Ascending aorta (tissue), 2 donors: ENCODE data around the gene INSC. TPM values are rescaled to one million over a fixed set of nuclear protein-coding genes. Genes with fewer than 3 reads are reported as not detected.

Source experiments
- DNase-seq, 2 donors: peaks; one replicate each; pipeline ENCODE4 v3.0.0-alpha.2; 2019; ENCODE audit warnings: low spot score in 2 of 2
- H3K27ac ChIP-seq, 2 donors: fragments of 200-600 bp; sonication (generic); one replicate each; pipeline ENCODE4 v1.5.1; 2016 to 2017; ENCODE audit warnings: mild to moderate bottlenecking in 1 of 2
- H3K27me3 ChIP-seq: fragments of 200-600 bp; sonication (generic); one replicate; pipeline ENCODE4 v1.5.1; 2017
- H3K36me3 ChIP-seq, 2 donors: fragments of 200-600 bp; sonication (generic); one replicate each; pipeline ENCODE4 v1.5.1; 2016
- H3K4me1 ChIP-seq, 2 donors: fragments of 200-600 bp; sonication (generic); one replicate each; pipeline ENCODE4 v1.5.1; 2016 to 2017; ENCODE audit warnings: mild to moderate bottlenecking in 1 of 2
- H3K4me3 ChIP-seq, 2 donors: fragments of 200-600 bp; sonication (generic); one replicate each; pipeline ENCODE4 v1.5.1; 2016 to 2017; ENCODE audit warnings: mild to moderate bottlenecking in 1 of 2
- H3K9me3 ChIP-seq, 2 donors: fragments of 200-600 bp; sonication (generic); one replicate each; pipeline ENCODE4 v1.5.1; 2016
- intact Hi-C: fragments of 100-400 bp; cut with DNase I; formaldehyde crosslinking; loops from one replicate; pipeline ENCODE4 v1.15.1; 2023
- total RNA-seq: library from RNA; depleted of rRNA; stranded (reverse); fragments of >200 nt; gene quantifications from one replicate; pipeline ENCODE4 v1.1.0, GENCODE V29; 2016
- TF ChIP-seq, protein P1 (sequence below), 3 experiments: fragments of 200-600 bp in 2 of 3; fragments of 450-650 bp in 1 of 3; sonication (generic) in 2 of 3; IDR thresholded peaks; one replicate each; pipeline ENCODE4 v1.5.1; 2016 to 2019; ENCODE audit warnings: antibody characterized with exemption in 3 of 3, mild to moderate bottlenecking in 1 of 3, moderate library complexity in 1 of 3

INSC gene
- total RNA-seq, 1 donor from 2014 or later, result not detected

DNA sequence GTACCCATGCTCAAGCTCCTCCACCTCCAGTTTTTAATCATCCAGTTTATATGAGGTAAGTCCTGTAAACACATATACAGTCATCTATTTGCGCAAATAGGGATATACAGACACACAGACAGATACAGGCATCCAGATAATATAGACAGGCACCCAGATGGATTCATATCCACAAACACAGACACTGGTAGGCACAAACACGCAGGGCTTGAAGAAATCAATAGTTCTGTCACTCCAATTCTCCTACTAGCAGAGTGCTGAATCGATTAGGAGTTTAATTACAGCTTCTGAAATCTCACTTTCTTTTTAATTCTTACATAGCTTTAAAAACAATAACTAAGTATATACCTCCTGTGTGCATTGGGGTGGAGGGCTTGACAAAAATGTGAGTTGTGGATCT is 56.0 kb downstream of the INSC start:
- TF ChIP-seq, protein P1, sequence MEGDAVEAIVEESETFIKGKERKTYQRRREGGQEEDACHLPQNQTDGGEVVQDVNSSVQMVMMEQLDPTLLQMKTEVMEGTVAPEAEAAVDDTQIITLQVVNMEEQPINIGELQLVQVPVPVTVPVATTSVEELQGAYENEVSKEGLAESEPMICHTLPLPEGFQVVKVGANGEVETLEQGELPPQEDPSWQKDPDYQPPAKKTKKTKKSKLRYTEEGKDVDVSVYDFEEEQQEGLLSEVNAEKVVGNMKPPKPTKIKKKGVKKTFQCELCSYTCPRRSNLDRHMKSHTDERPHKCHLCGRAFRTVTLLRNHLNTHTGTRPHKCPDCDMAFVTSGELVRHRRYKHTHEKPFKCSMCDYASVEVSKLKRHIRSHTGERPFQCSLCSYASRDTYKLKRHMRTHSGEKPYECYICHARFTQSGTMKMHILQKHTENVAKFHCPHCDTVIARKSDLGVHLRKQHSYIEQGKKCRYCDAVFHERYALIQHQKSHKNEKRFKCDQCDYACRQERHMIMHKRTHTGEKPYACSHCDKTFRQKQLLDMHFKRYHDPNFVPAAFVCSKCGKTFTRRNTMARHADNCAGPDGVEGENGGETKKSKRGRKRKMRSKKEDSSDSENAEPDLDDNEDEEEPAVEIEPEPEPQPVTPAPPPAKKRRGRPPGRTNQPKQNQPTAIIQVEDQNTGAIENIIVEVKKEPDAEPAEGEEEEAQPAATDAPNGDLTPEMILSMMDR (IDR thresholded peaks at IDR 0.05), result no peak
- Histone ChIP-seq H3K27me3 (no peaks in the 10 kb centered on the region), H3K4me1 (no peaks in the 10 kb centered on the region), H3K36me3 (no peaks in the 10 kb centered on the region), H3K27ac (no peak overlapping the region), H3K4me3 (no peak overlapping the region), H3K9me3 (no peaks in the 10 kb centered on the region)
- no peak for DNase-seq
- intact Hi-C loops, result no loop called here

DNA sequence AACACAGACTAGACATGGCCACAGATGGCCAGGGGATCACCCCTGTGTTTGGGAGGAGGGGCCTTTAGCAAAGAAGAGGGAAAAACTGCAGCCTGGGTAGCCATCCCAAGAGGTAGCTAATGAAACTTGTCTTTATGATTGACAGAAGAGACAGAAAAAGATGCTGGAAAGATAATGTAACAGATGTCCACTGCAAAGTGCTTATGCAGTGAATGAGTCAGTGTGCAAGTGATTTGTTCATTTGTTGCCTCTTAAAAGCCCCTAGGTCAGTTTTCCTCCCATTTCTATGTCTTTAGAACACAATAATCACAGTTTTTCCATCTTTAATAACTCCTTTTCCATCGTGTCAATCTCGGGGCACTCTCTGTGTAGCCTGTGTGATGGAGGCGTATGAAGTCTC is 57.2 kb downstream of the INSC start:
- intact Hi-C loops, result no loop called here

DNA sequence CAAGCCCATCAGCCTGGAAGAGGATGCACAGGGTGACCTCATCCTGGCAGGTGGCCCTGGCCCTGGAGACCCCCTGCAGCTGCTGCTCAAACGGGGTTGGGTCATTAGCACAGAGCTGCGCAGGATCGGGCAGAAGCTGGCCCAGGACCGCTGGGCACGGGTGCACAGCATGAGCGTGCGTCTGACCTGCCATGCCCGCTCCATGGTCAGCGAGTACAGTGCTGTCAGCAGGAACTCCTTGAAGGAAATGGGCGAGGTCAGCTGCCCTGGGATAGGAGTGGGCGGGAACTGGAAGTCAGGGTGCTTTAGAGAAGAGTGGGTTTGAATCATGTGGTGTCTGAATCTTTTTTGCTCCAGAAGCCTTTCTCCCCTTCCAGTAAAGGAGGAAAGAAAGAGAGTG is 61.1 kb downstream of the INSC start:
- Histone ChIP-seq H3K4me1 (peaks cover 3 to 13% of the 10 kb centered on the region in 2 donors), H3K27me3 (no peaks in the 10 kb centered on the region), H3K4me3 (no peak overlapping the region), H3K36me3 (no peaks in the 10 kb centered on the region), H3K9me3 (no peaks in the 10 kb centered on the region), H3K27ac (no peak overlapping the region)
- TF ChIP-seq, protein P1 (IDR thresholded peaks at IDR 0.05), result no peak
- intact Hi-C loops, result no loop called here
- DNase-seq, result no peak

More for the DNA sequence above, 57.2 kb downstream of the INSC start:
- no peaks in the 10 kb centered on the region for H3K9me3 ChIP-seq
- H3K27ac ChIP-seq, result no peak overlapping the region
- TF ChIP-seq, protein P1 (IDR thresholded peaks at IDR 0.05), result no peak
- H3K27me3 ChIP-seq, result no peaks in the 10 kb centered on the region
- no peaks in the 10 kb centered on the region for H3K4me1 ChIP-seq
- H3K36me3 ChIP-seq, result no peaks in the 10 kb centered on the region
- DNase-seq, result no peak
- H3K4me3 ChIP-seq, result no peak overlapping the region

DNA sequence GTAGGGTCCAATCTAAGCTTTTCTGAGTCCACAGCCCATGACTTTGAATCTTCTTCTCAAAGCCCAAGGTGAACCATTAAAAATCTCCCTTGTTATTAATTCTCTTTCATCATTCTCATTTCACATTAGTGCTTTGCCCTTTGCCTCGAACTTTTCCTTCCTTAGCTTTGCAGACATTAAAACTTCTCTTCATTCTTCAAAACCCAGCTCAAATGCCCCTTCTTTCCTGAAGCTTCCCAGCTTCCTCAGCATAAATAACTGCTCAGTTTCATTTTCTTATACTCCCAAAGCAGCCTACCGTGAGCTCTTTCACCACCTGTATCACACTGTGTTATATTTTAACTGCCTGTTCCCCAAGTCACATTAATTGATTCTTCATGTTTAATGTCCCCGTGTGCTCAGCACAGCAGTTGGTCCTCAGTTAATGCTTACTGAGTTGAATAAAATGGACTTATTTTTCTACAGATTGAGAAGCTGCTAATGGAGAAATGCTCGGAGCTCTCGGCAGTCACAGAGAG is 62.0 kb downstream of the INSC start:
- TF ChIP-seq, protein P1 (IDR thresholded peaks at IDR 0.05), result no peak
- Histone ChIP-seq H3K4me1 (peaks cover 3 to 19% of the 10 kb centered on the region in 2 donors), H3K27ac (no peak overlapping the region), H3K9me3 (no peaks in the 10 kb centered on the region), H3K27me3 (no peaks in the 10 kb centered on the region), H3K36me3 (no peaks in the 10 kb centered on the region), H3K4me3 (no peak overlapping the region)
- no peak for DNase-seq
- intact Hi-C loops, result no loop called here

DNA sequence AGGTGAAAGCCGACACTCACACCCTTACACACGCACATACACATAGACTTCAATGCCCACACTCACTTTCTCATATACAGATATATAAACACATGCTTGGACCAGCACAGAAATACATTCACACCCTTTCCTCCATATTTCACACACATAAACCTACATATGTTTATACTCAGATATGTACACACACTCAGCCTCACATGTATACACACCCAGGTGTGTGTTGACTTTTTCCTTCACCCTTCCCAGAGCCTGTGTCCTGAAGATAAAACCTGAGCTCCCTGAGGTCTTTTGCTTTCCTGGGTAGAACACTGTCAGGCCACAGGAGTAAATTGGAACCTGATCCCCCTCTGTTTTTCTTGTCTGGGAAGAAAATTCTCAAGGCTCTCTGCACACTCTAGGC is 62.8 kb downstream of the INSC start:
- Histone ChIP-seq H3K27me3 (no peaks in the 10 kb centered on the region), H3K36me3 (no peaks in the 10 kb centered on the region), H3K4me3 (no peak overlapping the region), H3K4me1 (peaks cover 3 to 19% of the 10 kb centered on the region in 2 donors), H3K27ac (no peak overlapping the region), H3K9me3 (no peaks in the 10 kb centered on the region)
- DNase-seq, result no peak
- TF ChIP-seq, protein P1 (IDR thresholded peaks at IDR 0.05), result no peak
- intact Hi-C loops, result no loop called here

DNA sequence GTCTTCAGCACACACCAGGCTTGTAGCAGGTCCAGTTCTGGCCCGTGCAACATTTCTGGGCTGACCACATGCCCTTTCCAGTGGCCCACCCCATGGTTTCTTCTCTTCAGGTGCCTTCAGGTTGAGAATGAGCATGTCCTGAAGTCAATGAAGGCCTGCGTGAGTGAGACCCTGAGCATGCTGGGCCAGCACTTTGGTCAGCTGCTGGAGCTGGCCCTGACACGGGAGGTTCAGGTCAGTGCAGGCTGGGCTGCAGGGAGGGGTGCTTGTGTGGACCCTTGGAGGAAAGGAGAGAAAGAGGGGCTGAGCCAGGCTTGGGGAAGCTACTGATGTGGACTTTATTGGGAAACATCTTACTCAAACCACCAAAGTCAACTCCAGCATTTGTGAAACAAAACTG is 63.5 kb downstream of the INSC start:
- intact Hi-C loops, result no loop called here
- H3K9me3 ChIP-seq, result no peaks in the 10 kb centered on the region
- H3K4me1 ChIP-seq, result peaks cover 3 to 19% of the 10 kb centered on the region in 2 donors
- no peak for DNase-seq
- no peak overlapping the region for H3K27ac ChIP-seq
- no peak overlapping the region for H3K4me3 ChIP-seq
- TF ChIP-seq, protein P1 (IDR thresholded peaks at IDR 0.05), result no peak
- H3K36me3 ChIP-seq, result no peaks in the 10 kb centered on the region
- no peaks in the 10 kb centered on the region for H3K27me3 ChIP-seq
